Measurements from ENCODE around the gene COL27A1.
"Not testable (repeated sequence)": the region's sequence is repeated elsewhere in the genome, so short reads cannot be mapped to it uniquely, and the experiment has no call there.

COL27A1 gene

GRCh38 chr9:114324492-114324891, 169.2 kb downstream of the COL27A1 start:
- DNase-seq (ENCODE audit: low spot score), result no peak

DNA sequence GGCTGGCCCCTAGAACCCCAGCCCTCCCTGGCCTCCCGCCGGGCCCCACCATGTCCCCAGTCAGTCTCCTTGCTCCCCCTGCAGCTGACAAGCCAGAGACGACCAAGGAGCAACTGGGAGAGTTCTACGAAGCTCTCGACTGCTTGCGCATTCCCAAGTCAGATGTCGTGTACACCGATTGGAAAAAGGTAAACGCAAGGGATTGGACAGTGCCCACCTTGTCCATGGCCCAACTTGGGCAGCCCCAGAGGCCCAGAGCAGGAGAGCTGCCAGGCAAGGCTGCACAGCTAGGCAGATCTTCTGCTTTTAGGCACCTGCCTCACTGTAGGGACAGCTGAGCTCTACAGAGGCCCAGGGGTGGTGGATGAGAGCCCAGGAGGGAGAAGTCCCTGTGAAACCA, 169.6 kb downstream of the COL27A1 start:
- DNase-seq (ENCODE audit: low spot score), result not testable (repeated sequence)

DNA sequence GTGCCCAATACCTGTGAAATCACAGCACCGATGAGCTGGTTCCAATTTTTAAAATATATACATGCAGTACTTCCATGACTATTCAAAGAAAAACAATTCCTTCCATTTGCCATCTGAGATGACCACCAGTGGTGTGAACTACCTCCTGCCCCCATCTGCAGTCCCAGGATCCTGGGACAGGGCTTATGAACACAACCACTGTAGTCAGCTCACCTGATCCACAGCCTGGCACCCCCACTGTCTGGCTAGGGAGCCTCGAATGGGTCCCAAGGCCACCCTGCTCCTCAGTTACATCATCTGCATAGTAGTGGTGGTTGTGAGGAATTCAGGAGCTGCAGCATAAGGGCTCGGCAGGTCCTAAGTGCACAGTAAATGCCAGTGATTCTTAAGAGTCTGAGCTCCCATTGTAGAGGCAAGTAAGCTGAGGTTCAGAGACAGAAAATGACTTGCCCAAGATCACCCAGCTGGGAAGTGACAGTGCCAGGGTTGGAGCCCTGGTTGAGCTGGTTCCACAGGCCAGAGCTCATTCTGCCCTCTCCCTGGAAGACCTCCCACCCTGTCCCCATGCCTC, 170.4 kb downstream of the COL27A1 start:
- not testable (repeated sequence) for DNase-seq (ENCODE audit: low spot score)

- no peak for DNase-seq (ENCODE audit: low spot score)
Observed at GRCh38 chr9:114327749-114328148, 172.4 kb downstream of the COL27A1 start.

DNA sequence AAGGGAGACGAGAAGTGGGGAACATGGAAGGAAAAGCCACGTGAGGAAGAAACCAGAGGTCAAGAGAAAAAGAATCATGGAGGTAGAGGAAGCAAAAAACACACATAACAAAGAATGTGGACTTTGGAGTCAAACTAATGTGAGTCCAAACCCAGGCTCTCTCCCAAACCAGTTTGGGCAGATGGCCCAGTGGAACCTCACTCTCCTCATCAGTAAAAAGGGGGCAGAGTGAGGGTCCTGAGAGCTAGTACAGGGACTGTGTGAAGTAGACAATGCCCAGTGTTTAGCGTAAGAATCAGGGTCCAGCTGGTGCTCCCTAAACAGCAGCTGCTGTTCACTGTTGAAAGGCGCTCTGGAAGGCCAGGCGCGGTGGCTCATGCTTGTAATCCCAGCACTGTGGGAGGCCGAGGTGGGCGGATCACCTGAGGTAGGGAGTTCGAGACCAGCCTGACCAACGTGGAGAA, 173.1 kb downstream of the COL27A1 start:
- DNase-seq (ENCODE audit: low spot score), result not testable (repeated sequence)

GRCh38 chr9:114328937-114329624, 173.7 kb downstream of the COL27A1 start:
- not testable (repeated sequence) for DNase-seq (ENCODE audit: low spot score)

GRCh38 chr9:114329625-114330022, 174.3 kb downstream of the COL27A1 start, which contains the start of gene ORM2:
TSS of gene ORM2 (plus strand) at chr9:114329869. CDS start at chr9:114329905, 36 bp downstream.
- not testable (repeated sequence) for DNase-seq (ENCODE audit: low spot score)

DNA sequence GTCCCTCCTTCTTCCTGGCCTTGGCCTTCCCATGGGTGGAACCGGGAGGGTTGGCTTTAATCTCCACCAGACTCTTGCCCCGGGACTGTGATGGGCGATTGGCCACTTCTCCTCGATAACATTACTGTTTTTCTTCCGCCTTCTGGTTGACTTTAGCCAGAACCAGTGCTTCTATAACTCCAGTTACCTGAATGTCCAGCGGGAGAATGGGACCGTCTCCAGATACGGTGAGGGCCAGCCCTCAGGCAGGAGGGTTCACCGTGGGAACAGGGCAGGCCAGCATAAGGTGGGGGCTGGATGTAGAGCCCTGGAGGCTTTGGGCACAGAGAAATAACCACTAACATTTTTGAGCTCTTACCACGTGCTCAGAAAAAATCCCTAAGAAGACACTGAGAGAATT, 175.3 kb downstream of the COL27A1 start:
- DNase-seq (ENCODE audit: low spot score), result no peak

- DNase-seq (ENCODE audit: low spot score), result not testable (repeated sequence)
Observed at GRCh38 chr9:114331229-114332195, 176.2 kb downstream of the COL27A1 start.

GRCh38 chr9:114332474-114333040, 177.2 kb downstream of the COL27A1 start:
- not testable (repeated sequence) for DNase-seq (ENCODE audit: low spot score)

- not testable (repeated sequence) for DNase-seq (ENCODE audit: low spot score)
Observed at GRCh38 chr9:114333718-114334117, 178.4 kb downstream of the COL27A1 start.

DNA sequence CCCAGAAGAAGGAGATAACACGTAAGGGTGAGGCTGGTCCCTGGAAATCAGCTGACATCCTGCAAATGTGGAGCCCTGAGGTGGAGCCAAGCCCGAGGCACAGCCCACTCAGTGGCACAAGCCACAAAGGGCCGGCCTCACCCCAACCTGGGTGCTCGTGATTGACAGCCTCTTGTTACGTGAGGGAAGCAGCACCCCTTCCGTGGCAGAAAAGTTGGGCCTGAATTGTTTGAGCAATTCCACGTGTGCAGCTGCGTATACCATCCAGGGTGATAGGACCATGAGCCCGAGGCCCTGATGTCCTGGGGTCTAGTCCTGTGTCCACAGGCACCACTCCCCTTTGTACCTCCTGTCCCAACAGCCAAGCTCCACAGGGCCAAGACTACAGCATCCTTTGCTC, 179.2 kb downstream of the COL27A1 start:
- no peak for DNase-seq (ENCODE audit: low spot score)

GRCh38 chr9:114335745-114336144, 180.4 kb downstream of the COL27A1 start:
- DNase-seq (ENCODE audit: low spot score), result no peak

DNA sequence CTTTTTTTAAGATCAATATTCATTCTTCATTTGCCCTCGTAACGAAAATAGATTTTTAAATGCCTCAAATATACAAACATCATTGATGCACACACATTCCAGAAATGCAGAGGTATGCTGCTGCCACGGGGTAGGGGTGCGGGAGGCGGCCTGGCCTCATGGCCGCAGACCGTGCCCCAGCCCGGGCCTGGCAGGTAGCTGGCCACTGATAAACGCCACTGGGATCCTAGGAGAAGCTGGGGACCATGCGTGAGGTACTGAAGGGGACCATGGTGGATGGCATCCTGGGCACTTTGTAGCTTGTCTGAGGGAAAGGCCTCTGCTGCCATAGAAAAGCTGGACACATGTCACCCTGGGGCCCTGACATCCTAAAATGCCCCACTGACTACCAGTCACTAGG, 180.8 kb downstream of the COL27A1 start:
- no peak for DNase-seq (ENCODE audit: low spot score)

GRCh38 chr9:114336699-114337395, 181.5 kb downstream of the COL27A1 start:
- DNase-seq (ENCODE audit: low spot score), result no peak

GRCh38 chr9:114338187-114338586, 182.8 kb downstream of the COL27A1 start:
- no peak for DNase-seq (ENCODE audit: low spot score)

DNA sequence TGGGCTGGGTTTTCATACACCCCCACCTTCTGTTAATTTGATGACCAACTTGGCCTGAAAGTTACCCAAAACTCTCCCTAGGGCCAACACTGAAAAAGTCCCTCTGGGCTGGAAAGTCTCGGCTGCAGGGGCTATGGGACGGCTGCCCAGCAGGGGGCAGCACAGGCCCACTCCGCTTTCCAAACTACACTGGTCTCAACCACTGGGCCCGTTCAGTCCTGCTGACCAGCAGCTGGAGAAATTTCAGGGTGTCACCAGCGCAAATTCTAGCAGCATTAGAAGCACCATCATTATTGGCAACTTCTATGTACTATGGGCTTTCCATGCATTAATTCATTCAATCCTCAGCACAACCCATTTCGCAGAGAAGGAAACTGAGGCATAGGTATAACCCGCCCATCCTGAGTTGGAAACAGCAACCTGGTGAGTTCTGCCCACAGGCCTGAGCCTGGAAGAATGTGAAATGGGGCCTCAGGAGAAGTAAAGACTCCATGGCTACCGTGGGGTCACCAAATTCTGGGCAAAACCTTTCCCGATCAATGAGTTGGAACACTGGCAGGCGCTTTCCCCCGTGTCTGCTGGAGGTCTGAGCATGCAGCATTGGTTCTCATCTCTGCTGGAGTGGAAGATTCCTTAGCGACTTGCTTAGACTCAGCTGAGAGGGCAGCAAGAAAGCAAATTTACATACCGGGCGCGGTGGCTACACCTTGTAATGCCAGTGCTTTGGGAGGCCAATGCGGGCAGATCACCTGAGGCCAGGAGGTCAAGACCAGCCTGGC, 184.0 kb downstream of the COL27A1 start:
- peak; percentile 67 for DNase-seq (ENCODE audit: low spot score)

GRCh38 chr9:114341152-114341830, 186.0 kb downstream of the COL27A1 start:
- no peak for DNase-seq (ENCODE audit: low spot score)

DNA sequence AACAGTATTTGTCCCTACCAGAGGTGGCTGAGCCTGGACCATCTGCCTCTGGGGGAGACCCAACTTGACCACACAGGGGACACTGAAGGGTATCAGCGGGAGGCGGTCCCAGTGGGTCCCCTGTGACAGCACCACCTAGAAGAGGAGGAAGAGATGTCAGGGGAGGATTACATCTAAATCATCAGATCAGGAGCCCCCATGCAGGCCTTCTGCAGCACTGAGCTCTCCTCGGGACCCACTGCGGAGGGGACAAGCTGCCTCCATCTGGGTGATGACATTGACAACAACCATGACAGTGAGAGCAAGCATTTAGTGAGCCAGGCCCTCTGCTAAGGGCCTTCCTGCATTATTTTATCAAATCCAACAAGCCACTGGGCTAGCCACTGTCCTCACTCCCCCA, 186.7 kb downstream of the COL27A1 start:
- DNase-seq (ENCODE audit: low spot score), result no peak
